HG03354 (cell line): Measurements from ENCODE around the gene EVL.

Experiments
- ATAC-seq: cut with Tn5 transposase; IDR thresholded peaks from one replicate; pipeline ENCODE4 v1.9.1; 2021; ENCODE audit warnings: mild to moderate bottlenecking; ENCODE audit not compliant: unreplicated experiment, poor library complexity, severe bottlenecking

The EVL gene

GRCh38 chr14:100037353-100037752 is 27.9 kb upstream of the EVL start:
- ATAC-seq, result no peak

- ATAC-seq, result no peak
These were observed 27.2 kb upstream of the EVL start for GRCh38 chr14:100038065-100038464.

GRCh38 chr14:100039903-100040302 is 25.3 kb upstream of the EVL start:
- ATAC-seq, result no peak

GRCh38 chr14:100041271-100041670 is 24.0 kb upstream of the EVL start:
- ATAC-seq, result no peak

GRCh38 chr14:100042286-100042685 is 22.9 kb upstream of the EVL start:
- ATAC-seq, result no peak

GRCh38 chr14:100045642-100046344 is 19.4 kb upstream of the EVL start:
- no peak for ATAC-seq

- ATAC-seq, result no peak
These were observed 17.6 kb upstream of the EVL start for GRCh38 chr14:100047600-100047999.

- no peak for ATAC-seq
These were observed 16.4 kb upstream of the EVL start for GRCh38 chr14:100048786-100049185.

GRCh38 chr14:100049220-100049619 is 16.0 kb upstream of the EVL start:
- ATAC-seq, result no peak

GRCh38 chr14:100051103-100051502 is 14.1 kb upstream of the EVL start:
- ATAC-seq, result no peak

GRCh38 chr14:100051543-100051942 is 13.7 kb upstream of the EVL start:
- ATAC-seq, result no peak

- no peak for ATAC-seq
These were observed 12.4 kb upstream of the EVL start for GRCh38 chr14:100052819-100053218.

GRCh38 chr14:100054316-100055075 is 10.7 kb upstream of the EVL start:
- ATAC-seq, result no peak

GRCh38 chr14:100056431-100056830 is 8.8 kb upstream of the EVL start:
- no peak for ATAC-seq

GRCh38 chr14:100056964-100057795 is 8.0 kb upstream of the EVL start:
- ATAC-seq, result peak; percentile 63

- ATAC-seq, result peak; percentile 68
These were observed 6.3 kb upstream of the EVL start for GRCh38 chr14:100058777-100059437.

GRCh38 chr14:100059438-100059781 is 5.8 kb upstream of the EVL start:
- no peak for ATAC-seq

- ATAC-seq, result no peak
These were observed 4.5 kb upstream of the EVL start for GRCh38 chr14:100060760-100061159.

GRCh38 chr14:100062590-100062989 is 2.6 kb upstream of the EVL start:
- no peak for ATAC-seq

- no peak for ATAC-seq
These were observed 1.8 kb upstream of the EVL start for GRCh38 chr14:100063314-100063941.
